Kidney epithelial cell (primary cell): ENCODE results near the gene BBX. TPM values are rescaled to one million over a fixed set of nuclear protein-coding genes. Genes with fewer than 3 reads are reported as not detected.
A peak's percentile ranks its signal among the peaks of the same experiment; 100 is the strongest.

Experiments used
- DNase-seq: peaks from one replicate; pipeline ENCODE4 v3.0.0-alpha.2; 2010; ENCODE audit warnings: low read depth
- H3K27me3 ChIP-seq: 2 replicates; pipeline ENCODE4 v1.6.0; 2011; ENCODE audit warnings: low read length; ENCODE audit not compliant: control insufficient read depth, insufficient read depth
- H3K36me3 ChIP-seq: 2 replicates; pipeline ENCODE4 v1.5.1; 2011; ENCODE audit warnings: low read length; ENCODE audit not compliant: control insufficient read depth, insufficient read depth
- H3K4me3 ChIP-seq: 2 replicates; pipeline ENCODE4 v1.5.1; 2011; ENCODE audit warnings: low read depth, mild to moderate bottlenecking, control low read depth, low read length
- CTCF ChIP-seq: IDR thresholded peaks from 2 replicates; pipeline ENCODE4 v1.5.1; 2011; ENCODE audit warnings: mild to moderate bottlenecking, moderate library complexity, low read length, control low read depth, inconsistent platforms; ENCODE audit not compliant: insufficient read depth, poor library complexity, severe bottlenecking
- total RNA-seq: library from RNA; depleted of rRNA; stranded (reverse); fragments of >200 nt; gene quantifications from 2 replicates; pipeline ENCODE4 v1.2.3, GENCODE V29; 2015

BBX gene
- total RNA-seq, 1 donor from 2014 or later: 50.7 TPM

- DNase-seq: no peak
- no peaks in the 10 kb centered on the region for H3K36me3 ChIP-seq
- TF ChIP-seq CTCF: no peak
- no peaks in the 10 kb centered on the region for H3K27me3 ChIP-seq
- H3K4me3 ChIP-seq: no peak overlapping the region
Observed at GRCh38 chr3:107837895-107838612, 315.3 kb downstream of the BBX start.

- Histone ChIP-seq H3K27me3 (no peaks in the 10 kb centered on the region), H3K4me3 (no peak overlapping the region), H3K36me3 (no peaks in the 10 kb centered on the region)
- DNase-seq: no peak
- TF ChIP-seq CTCF: no peak
Observed at GRCh38 chr3:107841831-107842230, 319.1 kb downstream of the BBX start.

- Histone ChIP-seq H3K27me3 (no peaks in the 10 kb centered on the region), H3K36me3 (no peaks in the 10 kb centered on the region), H3K4me3 (no peak overlapping the region)
- no peak for TF ChIP-seq CTCF
- DNase-seq: no peak
Observed at GRCh38 chr3:107842940-107843339, 320.2 kb downstream of the BBX start.

GRCh38 chr3:107845380-107846278 is 322.9 kb downstream of the BBX start:
- Histone ChIP-seq H3K27me3 (no peaks in the 10 kb centered on the region), H3K36me3 (no peaks in the 10 kb centered on the region), H3K4me3 (no peak overlapping the region)
- no peak for DNase-seq
- TF ChIP-seq CTCF: no peak

- Histone ChIP-seq H3K36me3 (no peaks in the 10 kb centered on the region), H3K27me3 (no peaks in the 10 kb centered on the region), H3K4me3 (no peak overlapping the region)
- peak; percentile 16 for DNase-seq
- peak; percentile 77 for TF ChIP-seq CTCF
Observed at GRCh38 chr3:107846279-107846852, 323.6 kb downstream of the BBX start.
